Muscle of arm (tissue), 12 donors: Measurements from ENCODE around the gene EML5. TPM values are rescaled to one million over a fixed set of nuclear protein-coding genes. Genes with fewer than 3 reads are reported as not detected.

Source experiments
- DNase-seq: peaks from one replicate; pipeline ENCODE4 v3.0.0-alpha.2; 2013
- polyA plus RNA-seq, 12 donors: library from polyadenylated mRNA; unstranded; fragments of 120-200 nt; gene quantifications; one replicate each; pipeline ENCODE4 v1.2.1, GENCODE V29; 2013; ENCODE audit not compliant: insufficient read length in 12 of 12

The EML5 gene
- polyA plus RNA-seq, 12 donors, result 0.87 to 1.9 (median 1.1) TPM; not detected in 1

DNA sequence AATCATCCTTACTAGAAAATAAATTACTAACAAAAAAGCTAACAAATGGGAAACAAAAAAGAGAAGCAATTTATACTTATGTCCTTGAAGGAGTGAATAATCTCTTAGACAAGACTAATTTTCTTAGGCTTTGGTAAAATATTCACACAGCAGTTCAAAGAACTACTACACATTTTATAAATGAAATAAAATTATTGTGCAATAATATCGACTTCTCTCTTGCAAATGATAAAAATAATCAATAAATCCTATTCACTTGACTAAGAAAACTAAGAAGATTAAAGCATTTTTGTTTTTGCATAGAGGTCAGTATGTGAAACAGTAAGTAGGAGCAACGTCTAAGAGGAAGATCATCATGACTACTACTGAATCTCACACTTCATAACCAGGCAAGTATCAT, 82.0 kb downstream of the EML5 start:
- no peak for DNase-seq

DNA sequence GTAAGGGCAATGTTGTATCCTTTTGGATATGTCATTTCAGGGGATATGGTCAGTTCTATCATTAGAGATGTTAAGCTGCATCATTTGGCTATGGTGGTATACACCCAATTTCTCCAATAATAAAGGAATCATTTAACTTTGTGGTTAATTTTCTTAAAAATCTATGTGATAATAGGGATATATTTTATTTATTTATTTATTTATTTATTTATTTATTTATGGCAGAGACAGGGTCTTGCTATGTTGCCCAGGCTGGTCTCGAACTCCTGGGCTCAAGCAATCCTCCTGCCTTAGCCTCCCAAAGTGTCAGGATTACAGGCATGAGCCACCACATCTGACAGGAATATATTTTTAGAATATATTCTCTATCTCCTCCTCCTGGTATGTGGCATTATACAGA, 85.7 kb downstream of the EML5 start:
- DNase-seq, result no peak

DNA sequence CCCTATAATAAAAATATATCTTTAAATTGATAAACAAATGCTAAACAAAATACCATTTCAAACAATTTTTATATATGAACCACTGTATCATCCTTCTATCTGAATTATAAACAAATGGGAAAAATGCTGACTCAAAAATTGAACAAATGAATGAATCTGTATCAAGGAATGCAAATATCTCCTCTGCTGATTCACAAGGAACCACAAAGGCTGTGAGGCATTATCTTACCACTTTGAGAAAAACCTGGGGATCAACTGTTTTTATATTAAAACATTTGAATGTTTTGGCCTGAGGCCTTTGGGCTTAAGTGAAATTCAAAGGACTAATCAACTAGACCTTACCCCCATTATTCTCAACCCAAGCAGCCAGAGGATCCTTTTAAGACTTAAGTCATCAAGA, 86.3 kb downstream of the EML5 start:
- DNase-seq, result no peak

DNA sequence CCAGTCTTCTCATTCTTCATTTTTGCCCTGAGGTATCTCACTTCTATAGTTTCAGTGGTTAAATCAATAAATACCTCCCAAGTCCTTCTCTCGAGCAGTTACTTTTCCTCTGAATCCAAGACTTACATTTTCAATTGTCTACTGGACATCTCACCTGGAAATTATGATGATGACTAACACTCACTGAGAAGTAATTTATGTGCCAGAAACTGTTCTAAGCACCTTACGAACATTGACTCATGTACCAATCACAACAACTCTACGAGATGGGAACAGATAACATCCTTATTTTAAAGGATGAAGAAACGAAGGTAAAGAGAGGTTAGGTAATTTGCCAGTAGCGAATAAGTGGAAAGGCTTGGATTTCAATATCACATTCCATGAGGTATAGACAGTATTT, 94.1 kb downstream of the EML5 start:
- DNase-seq, result no peak

DNA sequence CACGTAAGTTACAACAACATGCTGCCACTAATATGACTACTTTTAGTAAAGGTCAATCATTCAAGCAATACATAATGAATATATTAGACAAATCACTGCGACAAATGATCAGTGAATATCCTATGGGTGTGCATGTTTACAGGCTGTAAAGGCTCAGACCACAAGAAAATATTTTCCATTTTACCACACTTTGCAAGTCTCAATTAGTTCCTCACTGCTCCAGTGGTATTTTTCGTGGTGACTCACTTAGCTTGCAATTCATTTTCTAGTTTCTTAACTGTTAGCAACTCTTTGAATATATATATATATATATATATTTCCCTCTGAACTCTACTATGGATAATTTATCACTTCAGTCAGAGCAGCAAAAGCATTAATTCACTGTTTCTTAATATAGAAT, 96.9 kb downstream of the EML5 start:
- no peak for DNase-seq

DNA sequence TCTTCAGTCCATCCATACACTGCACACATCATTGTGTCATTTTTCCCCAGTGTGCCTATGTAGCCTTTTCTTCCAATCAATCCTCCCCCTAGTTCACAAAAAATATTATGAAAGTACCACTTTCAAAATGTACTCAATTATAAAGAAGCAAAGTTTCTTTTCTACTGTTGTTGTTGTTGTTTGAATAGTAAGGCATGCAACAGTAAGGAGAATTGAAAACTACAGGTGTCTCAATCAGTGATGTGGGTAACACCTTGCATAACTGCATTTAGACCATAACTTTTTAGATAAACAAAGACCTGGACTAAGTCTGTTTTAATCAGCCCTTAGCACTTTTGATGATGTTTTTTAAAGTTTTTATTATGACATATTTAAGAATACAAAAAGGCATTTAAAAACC, 104.4 kb downstream of the EML5 start:
- no peak for DNase-seq

DNA sequence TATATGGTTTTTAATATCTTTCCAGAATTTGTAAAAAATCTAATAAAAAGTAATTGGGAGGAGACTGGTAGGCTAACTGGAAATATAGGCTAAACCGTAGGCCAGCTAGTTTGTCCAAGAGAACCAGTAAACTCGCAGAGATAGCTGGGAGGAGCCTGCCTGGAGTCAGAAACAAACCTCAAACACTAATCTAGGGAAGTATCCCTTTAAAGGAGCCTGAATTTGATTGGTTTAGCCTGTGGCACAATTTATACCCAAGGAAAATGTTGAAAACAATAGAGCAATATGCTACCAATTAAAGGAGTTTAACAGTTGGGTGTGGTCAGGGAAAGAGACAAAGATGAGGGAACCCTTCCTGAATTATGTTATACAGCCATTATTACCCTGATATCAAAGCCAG, 109.6 kb downstream of the EML5 start:
- no peak for DNase-seq

DNA sequence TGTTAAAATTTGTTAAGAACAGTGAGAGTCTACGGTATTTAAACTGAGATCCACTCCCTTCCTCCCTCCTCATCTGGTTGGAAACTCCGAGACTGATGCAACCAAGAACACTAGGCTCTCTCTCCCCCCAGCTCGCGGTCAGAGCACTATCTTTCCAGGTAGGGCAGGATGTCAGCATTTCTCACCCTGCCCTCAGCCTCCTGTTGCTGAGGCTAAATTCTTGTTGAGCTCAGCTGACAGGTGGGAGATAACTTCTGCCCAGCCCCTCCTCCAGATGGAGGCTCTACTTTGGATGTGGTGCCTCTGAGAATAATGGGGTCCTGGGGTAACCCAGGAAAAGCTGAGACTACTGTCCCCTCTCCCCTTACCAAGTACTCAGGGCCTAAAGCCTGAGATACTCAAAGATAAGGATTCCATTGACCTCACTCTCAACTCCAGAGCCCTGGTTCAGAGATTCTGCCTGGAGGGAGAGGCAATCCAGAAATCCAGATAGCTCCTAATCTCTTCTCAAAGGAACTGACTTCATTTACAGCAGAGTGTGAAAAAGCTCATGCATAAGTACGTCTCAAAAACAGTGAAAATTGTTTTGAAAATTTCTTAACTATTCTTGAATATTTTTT, 110.1 kb downstream of the EML5 start:
- DNase-seq, result no peak

DNA sequence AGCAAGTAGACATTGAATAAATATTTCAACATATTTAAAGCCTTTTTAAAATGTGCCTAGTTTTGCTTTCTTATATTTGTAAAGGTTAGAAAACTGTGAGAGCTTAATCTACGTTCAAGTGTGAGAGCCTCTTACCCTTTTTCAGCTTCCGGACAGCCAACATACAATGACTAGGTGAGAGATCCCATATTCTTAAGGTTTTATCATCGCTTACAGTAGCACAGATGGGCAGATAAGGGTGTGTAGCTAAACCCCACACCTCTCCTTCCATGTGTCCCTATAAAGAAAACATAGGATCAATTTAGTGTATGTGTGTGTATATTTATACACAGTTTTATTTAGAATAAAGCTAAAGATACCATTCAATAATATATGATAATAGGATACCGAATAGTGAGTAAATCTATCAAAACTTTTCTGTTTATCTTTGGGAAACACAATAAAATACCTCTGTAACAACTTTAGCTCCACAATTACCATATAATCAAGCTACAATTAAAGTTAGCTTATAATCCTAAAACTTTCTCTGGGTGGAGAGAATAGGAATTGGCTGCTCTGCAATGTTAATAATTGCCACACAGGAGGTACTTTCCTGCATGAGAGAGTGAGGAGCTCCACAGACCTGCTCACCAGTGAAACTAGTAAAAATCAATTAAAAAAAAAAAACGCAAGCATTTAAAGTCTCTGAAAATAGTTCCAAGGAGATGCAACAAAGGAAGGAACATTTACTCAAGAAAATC, 110.8 kb downstream of the EML5 start:
- no peak for DNase-seq

DNA sequence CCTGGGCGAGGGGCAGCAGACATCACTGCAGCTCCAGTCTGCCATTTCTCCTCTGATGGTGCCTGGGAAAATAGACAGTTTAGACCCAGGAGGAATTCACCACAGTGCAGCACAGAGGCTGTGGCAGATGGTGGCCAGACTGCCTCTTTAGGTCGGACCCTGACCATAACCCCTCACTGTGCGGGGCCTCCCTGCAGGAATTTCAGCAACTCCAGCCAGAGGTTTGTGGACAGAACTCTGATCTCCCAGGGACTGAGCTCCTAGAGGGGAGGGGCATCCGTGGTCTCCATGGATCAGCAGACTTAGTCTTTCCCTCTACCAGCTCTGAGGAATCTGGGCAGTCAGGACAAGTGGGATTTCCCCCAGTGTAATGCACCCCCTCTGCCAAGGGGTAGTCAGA, 123.4 kb downstream of the EML5 start:
- DNase-seq, result no peak

DNA sequence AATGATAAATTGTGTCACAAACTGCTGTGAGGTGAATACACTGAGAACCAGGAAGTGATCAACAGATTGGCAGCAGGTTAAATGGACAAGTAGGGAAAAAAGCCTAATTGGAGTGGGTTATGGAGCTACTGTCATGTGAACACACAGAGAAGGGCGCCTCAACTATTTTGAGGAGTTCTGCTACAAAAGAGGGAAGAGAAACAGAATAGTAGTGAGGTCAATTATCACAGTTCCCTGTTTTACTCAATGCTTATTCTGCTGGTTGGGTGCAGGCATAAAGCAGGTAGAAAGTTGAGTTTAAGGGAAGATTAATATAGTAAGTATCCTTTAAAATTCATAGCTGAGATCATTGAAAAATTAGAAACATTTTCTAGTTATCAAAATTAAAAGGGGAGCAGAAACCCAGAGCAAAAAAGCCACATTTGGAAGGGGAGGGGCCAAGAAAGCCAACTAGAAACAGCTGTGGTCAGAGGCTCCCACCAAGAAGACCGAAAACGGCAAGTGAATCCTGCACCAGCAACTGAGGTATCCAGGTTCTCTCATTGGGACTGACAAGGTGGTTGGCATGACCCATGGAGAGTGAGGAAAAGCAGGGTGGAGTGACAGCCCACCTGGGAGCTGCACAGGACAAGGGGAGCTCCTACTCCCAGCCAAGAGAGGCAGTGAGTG, 124.2 kb downstream of the EML5 start:
- DNase-seq, result peak; percentile 2

DNA sequence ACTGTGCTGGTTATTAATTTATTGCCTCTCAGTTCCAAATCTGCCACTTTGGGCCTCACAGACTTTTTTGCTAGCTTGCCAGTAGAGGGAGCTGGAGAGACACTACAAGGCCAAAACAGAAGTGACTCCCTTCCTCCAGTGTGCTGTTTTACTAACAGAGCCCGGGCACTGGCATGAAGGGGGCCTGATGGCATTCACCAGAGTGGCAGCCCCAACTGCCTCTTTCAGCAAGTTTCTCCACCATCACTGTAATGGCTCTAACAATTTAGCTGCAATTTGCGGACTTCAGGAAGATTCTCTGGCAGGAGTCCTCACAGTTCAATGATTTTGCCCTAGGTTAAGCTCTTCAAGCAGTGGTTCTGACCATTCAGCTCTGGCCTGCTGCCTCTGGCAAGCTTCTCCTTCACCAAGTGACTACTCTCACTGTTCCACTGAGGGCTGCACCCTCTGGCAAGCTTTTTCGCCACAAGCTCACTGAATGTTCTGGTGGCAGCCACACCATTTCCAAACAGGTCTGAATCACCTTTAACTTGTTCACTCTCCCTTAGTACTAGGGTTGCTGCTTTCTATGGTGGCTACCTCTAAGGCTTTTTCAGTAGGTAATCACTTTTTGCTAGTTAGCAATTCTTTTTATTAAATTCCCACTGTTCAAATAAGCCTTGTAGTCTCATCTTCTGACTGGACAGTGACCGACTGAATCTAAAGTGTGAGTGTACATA, 125.0 kb downstream of the EML5 start:
- peak; percentile 61 for DNase-seq

DNA sequence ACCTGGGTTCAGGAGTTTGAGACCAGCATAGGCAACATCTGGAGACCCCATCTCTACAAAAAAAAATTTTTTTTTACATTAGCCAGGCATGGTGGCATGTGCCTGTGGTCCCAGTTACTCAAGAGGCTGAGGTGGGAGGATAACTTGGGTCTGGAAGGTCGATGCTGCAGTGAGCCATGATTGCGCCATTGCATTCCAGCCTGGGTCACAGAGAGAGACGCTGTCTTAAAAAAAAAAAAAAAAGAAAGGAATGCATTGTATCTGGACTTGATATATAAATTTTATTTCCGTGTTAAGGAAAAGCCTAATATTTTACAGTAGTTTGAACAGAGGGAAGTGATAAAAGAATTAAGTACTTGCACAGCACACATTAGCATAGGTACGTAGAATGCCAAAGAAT, 132.7 kb downstream of the EML5 start:
- no peak for DNase-seq

DNA sequence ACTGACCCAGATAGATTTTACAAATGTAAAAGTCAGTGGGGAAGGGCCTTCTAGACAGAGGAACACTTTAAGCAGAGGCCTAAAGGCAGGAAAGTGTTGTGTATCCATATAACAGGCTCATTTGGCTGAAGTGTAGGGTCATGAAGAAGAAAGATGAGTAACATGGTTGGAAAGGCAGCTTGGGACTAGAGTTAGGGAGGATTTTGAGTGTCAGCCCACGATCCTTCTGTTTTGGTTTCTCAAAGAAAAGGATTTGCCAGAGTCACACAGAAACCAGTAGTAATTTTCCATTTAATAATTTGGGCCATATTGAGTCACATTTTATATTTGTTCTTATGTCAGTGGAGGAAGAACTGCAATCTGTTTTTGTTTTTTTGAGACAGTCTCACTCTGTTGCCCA, 153.5 kb downstream of the EML5 start:
- DNase-seq, result no peak

DNA sequence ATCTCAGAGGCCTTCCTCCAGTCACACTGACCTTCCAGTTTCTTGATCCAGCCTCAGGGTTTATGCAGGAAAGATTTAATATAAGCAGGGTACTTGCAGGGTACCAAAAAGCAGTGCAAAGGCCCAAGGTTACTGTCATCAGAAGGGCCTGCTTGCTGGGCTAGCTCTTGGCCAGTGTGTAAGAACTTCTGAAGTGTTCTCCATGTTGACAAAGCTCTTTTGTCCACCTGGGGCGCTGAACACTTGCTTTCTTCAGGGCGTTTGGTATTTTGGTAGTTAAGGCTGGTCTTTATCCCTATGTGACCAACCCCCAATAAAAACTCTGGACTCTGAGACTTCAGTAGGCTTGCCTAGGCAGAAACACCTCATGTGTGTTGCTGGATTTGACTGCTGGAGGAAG, 160.2 kb downstream of the EML5 start:
- DNase-seq, result no peak

DNA sequence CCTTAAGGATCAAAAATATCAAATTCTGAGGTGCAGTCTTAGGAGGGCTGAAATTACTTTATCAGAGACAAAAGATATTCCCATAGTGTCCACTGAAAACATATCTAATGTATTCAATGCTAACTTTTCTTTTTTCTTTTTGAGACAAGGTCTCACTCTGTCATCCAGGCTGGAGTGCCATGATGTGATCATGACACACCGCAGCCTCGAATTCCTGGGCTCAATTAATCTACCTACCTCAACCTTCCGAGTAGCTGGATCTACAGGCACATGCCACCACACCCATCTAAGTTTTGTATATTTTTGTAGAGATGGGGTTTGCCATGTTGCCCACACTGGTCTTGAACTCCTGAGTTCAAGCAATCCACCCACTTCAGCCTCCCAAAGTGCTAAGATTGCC, 161.7 kb downstream of the EML5 start:
- no peak for DNase-seq

DNA sequence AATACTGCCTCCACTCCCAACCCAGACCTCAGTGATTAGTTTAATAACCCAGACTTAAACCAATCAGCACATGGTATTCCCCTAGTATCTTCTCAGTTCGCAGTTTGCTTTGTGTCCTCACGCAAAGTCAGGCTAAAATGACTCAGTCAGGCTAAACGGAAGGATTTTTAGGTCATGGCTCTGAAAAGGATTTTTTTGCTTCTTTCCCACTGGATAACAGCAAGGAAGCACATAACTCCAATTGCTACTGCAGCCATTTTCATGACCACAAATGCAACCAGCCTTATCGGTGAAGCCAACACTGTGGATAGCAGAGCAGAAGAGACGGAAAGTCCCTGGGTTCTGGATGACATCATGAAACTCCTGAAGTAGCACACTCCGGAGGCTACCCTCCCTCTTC, 162.2 kb downstream of the EML5 start:
- no peak for DNase-seq

DNA sequence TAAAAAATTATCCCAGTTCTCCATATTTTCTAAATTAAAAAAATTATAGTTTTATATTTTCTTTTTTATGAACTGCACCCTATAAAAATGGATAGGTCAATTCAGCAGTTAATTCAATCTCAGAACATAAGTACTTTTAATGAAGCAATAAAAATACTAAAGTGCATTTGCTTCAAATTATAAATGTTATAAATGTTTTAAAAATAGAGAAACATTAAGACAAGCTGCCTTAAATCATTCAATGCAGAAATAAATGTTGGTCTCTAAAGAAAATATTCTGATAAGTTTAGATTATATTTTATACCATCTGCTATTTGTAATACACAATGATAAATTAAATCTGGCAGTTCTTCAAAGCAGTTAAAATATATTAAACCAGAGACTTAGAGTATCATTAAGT, 164.3 kb downstream of the EML5 start:
- DNase-seq, result no peak

DNA sequence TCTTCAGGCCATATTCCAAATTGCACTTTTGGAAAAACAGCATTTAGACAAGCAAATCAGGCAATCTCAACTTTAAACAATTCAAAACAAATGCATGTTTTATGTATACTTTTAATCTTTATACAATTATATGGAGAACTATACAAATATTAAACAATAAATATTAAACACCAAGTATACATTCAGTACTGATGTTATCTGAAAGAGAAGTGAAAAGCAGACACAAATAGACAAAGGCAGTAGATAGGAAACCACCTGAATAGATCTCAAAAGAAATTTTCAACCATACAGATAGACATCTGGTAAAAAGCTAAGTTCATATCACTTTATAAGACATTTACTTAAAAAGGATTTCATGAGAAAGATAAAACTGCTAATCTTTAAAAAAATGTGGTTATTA, 164.7 kb downstream of the EML5 start:
- no peak for DNase-seq

DNA sequence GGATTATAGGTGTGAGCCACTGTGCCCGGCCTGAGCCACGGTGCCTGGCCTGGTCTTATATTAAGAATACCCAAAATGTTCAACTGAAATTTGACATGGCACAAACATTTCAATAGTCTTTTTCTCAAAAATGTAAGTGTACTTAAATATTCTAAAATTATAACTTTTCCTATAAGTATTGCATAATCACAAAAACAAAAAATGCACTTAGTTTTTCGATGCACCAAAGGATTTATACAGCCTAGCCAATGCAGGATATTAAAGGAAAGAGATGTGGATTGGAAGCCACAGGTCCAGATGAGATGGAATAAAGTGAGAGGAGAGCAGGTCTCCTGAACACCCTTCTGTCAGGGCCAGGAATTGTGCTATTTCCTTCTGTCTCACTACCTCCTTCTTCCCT, 167.1 kb downstream of the EML5 start:
- no peak for DNase-seq

DNA sequence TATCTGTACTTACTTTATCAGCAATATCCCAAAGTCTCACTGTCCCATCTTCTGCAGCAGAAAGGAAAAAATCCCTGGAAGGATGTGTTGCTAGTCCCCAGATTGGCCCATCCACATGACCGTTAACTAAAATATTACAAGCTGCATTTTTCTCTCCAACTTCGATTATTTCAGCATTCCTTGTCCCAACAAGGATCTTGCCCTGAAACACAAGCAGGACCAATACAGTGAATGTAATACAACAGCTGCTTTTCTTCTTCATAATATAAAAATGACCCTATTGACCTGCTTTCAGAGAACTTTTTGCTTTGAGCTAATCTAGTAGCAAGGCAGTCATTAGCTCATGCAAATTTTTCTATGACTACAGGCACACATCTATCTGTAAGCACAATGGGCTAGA, 171.7 kb downstream of the EML5 start:
- DNase-seq, result no peak

DNA sequence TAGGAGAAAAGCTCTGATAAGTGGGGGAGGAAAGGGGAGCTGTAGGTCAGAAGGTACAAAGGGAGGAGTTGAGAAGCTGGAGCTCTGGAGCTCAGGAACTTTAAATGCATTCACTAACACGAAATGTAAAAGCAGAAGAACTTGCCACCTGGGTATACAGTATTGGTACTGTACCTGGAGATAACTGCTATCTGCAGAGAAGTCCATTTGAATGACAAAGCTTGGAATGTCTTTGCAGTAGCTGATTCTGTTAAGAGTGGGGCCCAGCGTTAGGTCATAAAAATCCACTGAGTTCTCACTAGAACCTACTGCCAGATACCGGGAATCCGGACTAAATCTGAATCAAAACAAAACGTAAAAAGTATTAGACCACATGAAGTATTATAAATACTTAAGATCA, 174.3 kb downstream of the EML5 start:
- DNase-seq, result no peak

DNA sequence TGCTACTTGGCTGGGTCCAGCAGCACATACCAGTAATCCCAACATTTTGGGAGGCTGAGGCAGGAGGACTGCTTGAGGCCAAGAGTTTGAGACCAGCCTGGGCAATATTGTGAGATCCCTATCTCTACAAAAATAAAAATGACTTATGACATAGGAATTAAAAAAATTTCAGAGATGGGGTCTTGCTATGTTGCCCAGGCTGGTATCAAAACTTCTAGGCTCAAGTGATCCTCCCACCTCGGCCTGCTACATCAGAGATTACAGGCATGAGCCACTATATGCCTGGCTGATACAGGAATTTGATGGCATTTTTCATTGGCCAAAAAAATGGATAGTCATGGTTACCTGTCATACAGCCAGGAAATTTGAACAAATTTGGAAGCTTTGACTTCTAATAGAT, 175.3 kb downstream of the EML5 start:
- DNase-seq, result no peak
